ENCODE measurements around the gene ASXL3.

ASXL3 gene

DNA sequence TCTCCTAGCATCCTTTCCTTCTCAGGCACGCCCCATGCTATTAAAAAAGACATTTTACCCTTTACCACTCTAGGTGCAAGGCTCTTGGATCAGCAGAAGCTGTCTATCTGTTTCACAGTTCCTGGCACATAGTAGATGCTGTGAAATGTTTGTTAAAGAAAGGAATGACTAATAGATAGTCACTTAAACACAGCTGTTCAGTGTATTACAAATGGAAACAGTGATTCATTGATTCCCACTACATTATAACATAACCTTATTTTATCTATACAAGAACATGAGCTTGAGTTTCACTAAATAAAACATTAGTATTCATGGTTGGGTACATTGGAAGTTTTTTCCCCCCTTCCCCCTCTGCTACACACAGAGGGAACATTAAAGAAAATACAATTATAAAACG lies 142.1 kb downstream of the ASXL3 start:
- no peak for DNase-seq (ENCODE audit: low spot score)

DNA sequence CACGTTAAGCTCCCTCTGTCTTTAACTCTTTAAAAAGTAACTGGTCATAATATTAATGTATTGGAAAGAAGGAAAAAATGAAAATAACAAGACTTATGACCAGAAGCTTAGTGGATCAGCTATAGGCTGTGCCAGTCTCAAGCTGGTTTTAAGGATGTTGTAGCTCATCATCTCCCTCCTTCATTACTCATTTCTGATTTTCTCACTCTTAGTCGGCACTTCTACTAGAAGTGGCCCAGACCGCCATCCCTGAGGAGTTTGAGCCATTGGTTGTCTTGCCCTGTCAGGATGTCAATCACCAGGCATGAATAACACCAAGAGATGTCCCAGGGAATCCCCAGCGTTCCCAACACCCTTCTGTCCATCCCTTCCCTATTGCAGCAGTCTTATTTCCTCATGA lies 151.5 kb downstream of the ASXL3 start:
- DNase-seq (ENCODE audit: low spot score) = no peak

DNA sequence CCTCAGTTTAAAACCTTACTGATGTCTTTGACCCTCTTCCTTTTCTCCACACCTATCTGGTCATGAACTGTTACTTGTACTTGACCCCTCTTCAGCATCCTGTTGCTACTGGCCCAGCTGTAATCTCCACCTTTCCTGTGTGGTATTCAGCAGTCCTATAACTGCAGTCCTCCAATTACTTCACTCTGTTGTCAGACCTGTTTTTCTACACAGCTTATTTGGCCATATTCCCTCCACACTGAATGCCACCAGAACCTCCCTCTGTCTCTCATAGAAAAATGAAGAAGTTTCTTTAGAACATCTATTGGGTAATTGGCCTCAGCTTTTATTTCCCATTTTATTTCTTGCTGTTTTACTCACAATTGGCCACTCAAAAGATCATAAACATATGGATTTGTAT lies 155.4 kb downstream of the ASXL3 start:
- DNase-seq (ENCODE audit: low spot score) = no peak

DNA sequence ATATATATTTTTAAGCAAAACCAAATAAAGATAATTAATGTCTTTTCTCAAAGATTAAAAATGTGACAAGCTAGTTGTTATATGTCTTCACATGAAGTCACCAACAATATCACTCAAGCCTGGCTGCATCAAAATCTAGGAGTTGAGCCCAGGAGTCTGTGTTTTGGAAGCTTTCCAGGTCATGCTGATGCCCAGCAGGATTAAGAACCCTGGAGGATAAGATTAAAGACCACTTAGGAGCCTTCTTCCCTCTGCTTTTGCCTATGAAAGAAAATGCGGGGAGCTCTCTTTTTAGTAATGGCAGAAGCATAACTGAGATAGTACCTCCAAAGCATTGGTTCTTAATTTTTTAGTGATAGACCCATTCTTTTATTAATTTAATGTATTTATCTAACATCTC lies 157.4 kb downstream of the ASXL3 start:
- no peak for DNase-seq (ENCODE audit: low spot score)

- DNase-seq (ENCODE audit: low spot score) = no peak
Observed at GRCh38 chr18:33741760-33742159, 163.7 kb downstream of the ASXL3 start.

GRCh38 chr18:33744032-33744697 lies 166.1 kb downstream of the ASXL3 start:
- DNase-seq (ENCODE audit: low spot score) = no peak

- DNase-seq (ENCODE audit: low spot score) = no peak
Observed at GRCh38 chr18:33745151-33745795, 167.3 kb downstream of the ASXL3 start.

DNA sequence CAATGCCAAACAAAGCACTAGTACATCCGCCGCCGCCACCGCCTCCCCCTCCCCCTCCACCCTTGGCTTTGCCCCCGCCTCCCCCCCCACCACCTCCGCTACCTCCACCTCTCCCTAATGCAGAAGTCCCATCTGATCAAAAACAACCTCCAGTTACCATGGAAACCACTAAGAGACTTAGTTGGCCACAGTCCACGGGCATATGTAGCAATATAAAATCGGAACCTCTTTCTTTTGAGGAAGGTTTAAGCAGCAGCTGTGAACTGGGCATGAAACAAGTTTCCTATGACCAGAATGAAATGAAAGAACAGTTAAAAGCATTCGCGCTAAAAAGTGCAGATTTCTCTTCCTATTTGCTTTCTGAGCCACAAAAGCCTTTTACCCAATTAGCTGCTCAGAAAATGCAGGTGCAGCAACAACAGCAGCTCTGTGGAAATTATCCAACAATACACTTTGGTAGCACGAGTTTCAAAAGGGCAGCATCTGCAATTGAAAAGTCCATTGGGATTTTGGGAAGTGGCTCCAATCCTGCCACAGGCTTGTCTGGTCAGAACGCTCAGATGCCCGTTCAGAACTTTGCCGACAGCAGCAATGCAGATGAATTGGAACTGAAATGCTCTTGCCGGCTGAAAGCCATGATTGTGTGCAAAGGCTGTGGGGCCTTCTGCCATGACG lies 168.0 kb downstream of the ASXL3 start:
- DNase-seq (ENCODE audit: low spot score) = no peak

GRCh38 chr18:33749834-33750233 lies 171.8 kb downstream of the ASXL3 start:
- no peak for DNase-seq (ENCODE audit: low spot score)

GRCh38 chr18:33750366-33750765 lies 172.3 kb downstream of the ASXL3 start:
- no peak for DNase-seq (ENCODE audit: low spot score)

GRCh38 chr18:33751613-33752221 lies 173.7 kb downstream of the ASXL3 start:
- peak; percentile 29 for DNase-seq (ENCODE audit: low spot score)

DNA sequence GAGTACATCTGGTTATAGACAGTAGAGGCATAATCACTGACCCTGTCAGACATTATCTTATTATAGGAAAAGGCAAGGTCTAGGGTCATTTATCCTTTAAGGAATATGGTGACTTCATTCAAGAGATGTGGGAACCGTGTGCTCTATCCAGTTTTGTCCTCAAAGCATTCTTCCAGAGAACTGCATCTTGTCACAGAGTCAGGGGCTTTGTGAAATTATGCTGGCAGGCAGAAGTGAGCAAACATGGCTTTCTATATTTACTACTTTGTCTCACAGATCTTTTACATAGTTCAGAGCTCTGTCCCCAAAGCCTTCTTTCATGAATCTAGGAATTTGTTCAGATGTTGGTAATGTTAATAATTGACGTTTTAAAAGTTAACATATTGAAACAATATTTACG lies 177.4 kb downstream of the ASXL3 start:
- no peak for DNase-seq (ENCODE audit: low spot score)

DNA sequence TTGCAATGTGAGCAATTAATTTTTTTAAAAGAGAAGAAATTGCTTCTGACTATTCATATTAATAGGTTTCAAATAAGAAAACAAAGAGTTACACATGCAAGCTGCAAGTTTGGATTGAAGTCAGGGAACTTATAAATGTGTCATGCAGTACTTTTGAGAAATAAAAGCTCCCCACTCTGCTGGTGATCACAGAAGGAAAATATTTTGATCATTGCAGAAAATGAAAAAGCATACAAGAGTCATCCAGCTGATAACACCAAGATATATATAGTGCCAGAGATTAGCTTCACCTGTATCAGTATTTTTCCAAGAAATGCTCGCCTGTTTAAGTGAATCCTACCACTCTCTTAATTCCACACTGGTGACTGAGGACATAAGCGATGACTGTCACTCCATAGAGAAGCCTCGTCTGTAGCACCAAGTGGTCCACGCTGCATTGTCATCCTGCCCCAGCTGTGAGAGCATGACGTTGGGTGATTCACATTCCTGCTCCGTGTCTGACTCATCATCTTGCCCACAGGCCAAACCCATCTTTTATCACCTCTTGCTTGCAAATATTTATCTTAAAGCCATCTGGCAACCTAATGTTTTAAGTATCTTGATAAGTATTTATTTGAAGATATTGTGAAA lies 178.0 kb downstream of the ASXL3 start:
- peak; percentile 45 for DNase-seq (ENCODE audit: low spot score)

- DNase-seq (ENCODE audit: low spot score) = no peak
Observed at GRCh38 chr18:33757037-33757436, 179.0 kb downstream of the ASXL3 start.

GRCh38 chr18:33761363-33761762 lies 183.3 kb downstream of the ASXL3 start:
- DNase-seq (ENCODE audit: low spot score) = peak; percentile 16

GRCh38 chr18:33781429-33781828 lies 203.4 kb downstream of the ASXL3 start:
- no peak for DNase-seq (ENCODE audit: low spot score)

All from GM03348 (cell line).